ENCODE measurements around the gene MSI2. TPM values are rescaled to one million over a fixed set of nuclear protein-coding genes. Genes with fewer than 3 reads are reported as not detected.

The MSI2 gene
- total and polyA plus RNA-seq, 2 donors (not counting 3 experiments of a cell fraction or from before 2014, with no cell fraction given): 20.9 to 59.3 TPM

DNA sequence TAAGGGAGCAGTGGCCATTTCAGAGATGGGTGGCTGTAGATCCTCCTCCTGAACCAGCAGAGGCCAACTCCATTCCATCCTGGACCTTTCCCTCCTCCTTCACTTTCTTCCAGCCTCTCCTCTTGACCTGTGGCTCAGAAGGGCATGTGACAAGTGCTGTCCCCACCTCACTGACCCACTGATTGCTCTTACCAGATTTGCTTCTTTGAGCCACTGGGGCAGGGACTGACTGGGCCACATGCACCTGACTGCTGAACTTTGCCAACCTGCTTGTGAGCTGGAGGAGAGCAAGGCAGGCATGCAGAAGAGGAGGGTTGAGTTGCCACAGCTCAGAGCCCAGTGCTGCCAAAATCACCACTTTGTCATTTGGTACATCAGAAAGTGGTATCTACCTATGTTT is 68.3 kb downstream of the MSI2 start:
- intact Hi-C loops (cut with micrococcal nuclease) (no loop called here), dilution Hi-C loops (cut with MboI; ENCODE audit: extremely low pct_ligation_motif_present, low sequenced_read_pairs) (no loop called here)
- Histone ChIP-seq H3K9me1 (replicated peaks; ENCODE audit: control insufficient read depth, extremely low read depth, insufficient read depth, low read length) (no peaks in the 10 kb centered on the region), H3K9me3 (replicated peaks; ENCODE audit: control insufficient read depth, insufficient read depth, low read length) (no peaks in the 10 kb centered on the region), H3K79me2 (ENCODE audit: control insufficient read depth, insufficient read depth, low read length) (no peaks in the 10 kb centered on the region), H2AFZ (ENCODE audit: low read depth, low read length) (no peak overlapping the region), H4K20me1 (replicated peaks; ENCODE audit: control insufficient read depth, extremely low read depth, insufficient read depth, low read length) (no peaks in the 10 kb centered on the region), H3K27ac (ENCODE audit: insufficient read depth, low read depth, low read length) (no peak overlapping the region), H3K36me3 (ENCODE audit: control insufficient read depth in 2 of 2, extremely low read depth in 1 of 2, insufficient read depth in 2 of 2, low read length in 2 of 2) (no peaks in the 10 kb centered on the region), H3K4me3 (replicated peaks in 1 of 3; ENCODE audit: insufficient read depth in 1 of 3, low read depth in 1 of 3, low read length in 3 of 3) (no peak overlapping the region), H3K4me2 (ENCODE audit: insufficient read depth, low read length) (no peak overlapping the region), H3K27me3 (ENCODE audit: control insufficient read depth in 2 of 2, insufficient read depth in 2 of 2, low read length in 2 of 2) (no peaks in the 10 kb centered on the region), H3K9ac (replicated peaks; ENCODE audit: extremely low read depth, insufficient read depth, low read length) (no peak overlapping the region), H3K4me1 (ENCODE audit: control insufficient read depth, extremely low read depth, insufficient read depth, low read length) (no peaks in the 10 kb centered on the region)
- ChIA-PET CTCF (no interaction called here), POLR2A (no interaction called here)
- FAIRE-seq (no peak), DNase-seq (ENCODE audit: low read depth, low spot score) (no peak)
- no TSS peak for BruUV-seq (replicated peaks)
- no peak for TF ChIP-seq MYC (IDR thresholded peaks at IDR 0.05; ENCODE audit: low read depth, low read length)
- TF ChIP-seq GATA2 (IDR thresholded peaks at IDR 0.05; ENCODE audit: insufficient read depth, insufficient read length, low read depth, low read length): no peak
- TF ChIP-seq JUN (IDR thresholded peaks at IDR 0.05; ENCODE audit: borderline replicate concordance, insufficient read depth, insufficient read length, low read depth): no peak
- TF ChIP-seq, protein P1, sequence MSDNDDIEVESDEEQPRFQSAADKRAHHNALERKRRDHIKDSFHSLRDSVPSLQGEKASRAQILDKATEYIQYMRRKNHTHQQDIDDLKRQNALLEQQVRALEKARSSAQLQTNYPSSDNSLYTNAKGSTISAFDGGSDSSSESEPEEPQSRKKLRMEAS (IDR thresholded peaks at IDR 0.05; ENCODE audit: insufficient read depth, insufficient read length): no peak
- no peak for TF ChIP-seq POLR2AphosphoS5 (IDR thresholded peaks at IDR 0.05; ENCODE audit: insufficient read depth, low read depth, low read length)
- TF ChIP-seq, protein P2, sequence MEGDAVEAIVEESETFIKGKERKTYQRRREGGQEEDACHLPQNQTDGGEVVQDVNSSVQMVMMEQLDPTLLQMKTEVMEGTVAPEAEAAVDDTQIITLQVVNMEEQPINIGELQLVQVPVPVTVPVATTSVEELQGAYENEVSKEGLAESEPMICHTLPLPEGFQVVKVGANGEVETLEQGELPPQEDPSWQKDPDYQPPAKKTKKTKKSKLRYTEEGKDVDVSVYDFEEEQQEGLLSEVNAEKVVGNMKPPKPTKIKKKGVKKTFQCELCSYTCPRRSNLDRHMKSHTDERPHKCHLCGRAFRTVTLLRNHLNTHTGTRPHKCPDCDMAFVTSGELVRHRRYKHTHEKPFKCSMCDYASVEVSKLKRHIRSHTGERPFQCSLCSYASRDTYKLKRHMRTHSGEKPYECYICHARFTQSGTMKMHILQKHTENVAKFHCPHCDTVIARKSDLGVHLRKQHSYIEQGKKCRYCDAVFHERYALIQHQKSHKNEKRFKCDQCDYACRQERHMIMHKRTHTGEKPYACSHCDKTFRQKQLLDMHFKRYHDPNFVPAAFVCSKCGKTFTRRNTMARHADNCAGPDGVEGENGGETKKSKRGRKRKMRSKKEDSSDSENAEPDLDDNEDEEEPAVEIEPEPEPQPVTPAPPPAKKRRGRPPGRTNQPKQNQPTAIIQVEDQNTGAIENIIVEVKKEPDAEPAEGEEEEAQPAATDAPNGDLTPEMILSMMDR (IDR thresholded peaks at IDR 0.05; ENCODE audit: extremely low read depth in 1 of 2, insufficient read depth in 1 of 2, low read depth in 1 of 2, low read length in 2 of 2): no peak
- TF ChIP-seq FOS (IDR thresholded peaks at IDR 0.05; ENCODE audit: borderline replicate concordance, insufficient read depth, low read length): no peak
- TF ChIP-seq EZH2 (IDR thresholded peaks at IDR 0.05; ENCODE audit: borderline replicate concordance, low read depth, low read length, severe bottlenecking): no peak
- TF ChIP-seq POLR2A (IDR thresholded peaks at IDR 0.05; ENCODE audit: low read depth, low read length): no peak

Data from endothelial cell of umbilical vein (primary cell).